ENCODE measurements around the gene CTNNA1.

GRCh38 chr5:138945421-138946240, 192.4 kb downstream of the CTNNA1 start:
- TF ChIP-seq YY1 (IDR thresholded peaks at IDR 0.05; ENCODE audit: insufficient read depth, insufficient read length) (no peak), ZNF274 (IDR thresholded peaks at IDR 0.05; ENCODE audit: low read depth, low read length) (no peak), SUZ12 (IDR thresholded peaks at IDR 0.05; ENCODE audit: extremely low read depth, insufficient read depth, insufficient read length) (no peak)
